Measurements from ENCODE around the gene RNF121. TPM values are rescaled to one million over a fixed set of nuclear protein-coding genes. Genes with fewer than 3 reads are reported as not detected.

RNF121 gene
- total RNA-seq, 1 donor from 2014 or later: 23.0 TPM

GRCh38 chr11:72041364-72042063, 112.7 kb downstream of the RNF121 start:
- DNase-seq (ENCODE audit: missing footprints) (peak; percentile 78), ATAC-seq (peak; percentile 70)
- intact Hi-C loops (cut with DNase I): loop anchor here (1.0 to 2.0 kb wide), 2 partner anchors 39 to 61 kb away; partner anchors contain the start of genes LAMTOR1, LRRC51 and NUMA1

DNA sequence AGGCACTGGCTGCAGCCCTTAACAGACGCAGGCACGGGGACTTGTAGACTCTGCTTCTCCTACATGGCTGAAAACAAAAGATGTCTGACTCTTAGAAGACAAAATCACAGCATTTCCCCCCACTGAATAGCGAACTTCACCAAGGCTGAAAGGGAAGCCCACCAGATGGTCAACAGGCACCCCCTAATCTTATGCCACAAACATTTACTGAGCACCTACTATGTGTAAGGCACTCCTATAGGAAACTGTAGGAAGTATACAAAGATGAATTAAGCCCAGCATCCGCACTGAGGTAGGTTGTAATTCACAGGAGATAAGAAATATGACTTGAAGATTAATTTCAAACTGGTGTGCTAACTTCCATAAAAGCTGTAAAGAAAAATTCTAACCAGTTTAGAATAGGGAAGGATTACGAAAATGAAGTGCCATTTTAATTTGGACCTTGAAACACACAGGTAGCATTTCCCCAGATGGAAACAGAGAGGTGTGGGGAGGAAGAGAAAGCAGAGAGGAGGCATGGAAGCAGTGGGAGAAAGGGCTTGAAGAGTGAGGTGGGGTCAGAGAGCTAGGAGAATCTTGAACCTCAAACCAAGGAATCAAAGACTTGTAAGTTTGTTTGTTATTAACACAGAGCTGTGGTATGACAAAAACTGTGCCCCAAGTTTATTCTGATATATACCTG, 113.4 kb downstream of the RNF121 start:
- intact Hi-C loops (cut with DNase I): no loop called here
- ATAC-seq (no peak), DNase-seq (ENCODE audit: missing footprints) (no peak)

- intact Hi-C loops (cut with DNase I): no loop called here
- DNase-seq (ENCODE audit: missing footprints): no peak
- ATAC-seq: no peak
Measured at GRCh38 chr11:72045849-72046248, 117.0 kb downstream of the RNF121 start.

Other genes starting within 250 kb of the RNF121 start
- gene DEFB108B, start 95.8 kb upstream of the RNF121 start, total RNA-seq: not detected
- not detected for gene DEFB131B, start 50.6 kb upstream of the RNF121 start, total RNA-seq
- gene XNDC1N, start 452 bp upstream of the RNF121 start, total RNA-seq: 3.2 TPM
- 5.1 TPM for gene IL18BP, start 69.9 kb downstream of the RNF121 start, total RNA-seq
- 81.3 TPM for gene NUMA1, start 151.5 kb downstream of the RNF121 start, total RNA-seq
- gene LRRC51, start 151.8 kb downstream of the RNF121 start, total RNA-seq: 3.7 TPM
- 80.3 TPM for gene LAMTOR1, start 174.3 kb downstream of the RNF121 start, total RNA-seq
- not detected for gene TOMT, start 176.9 kb downstream of the RNF121 start, total RNA-seq
- 46.1 TPM for gene ANAPC15, start 183.6 kb downstream of the RNF121 start, total RNA-seq
- 1.7 TPM for gene FOLR3, start 206.7 kb downstream of the RNF121 start, total RNA-seq